NCI-H2196 (cell line): ENCODE measurements around the gene TMEM37.

Experiments used
- DNase-seq: peaks from one replicate; lab custom pipeline; 2025; ENCODE audit not compliant: unreplicated experiment; lab: John Stamatoyannopoulos, UW

The TMEM37 gene

GRCh38 chr2:119432851-119433522 lies 1.3 kb downstream of the TMEM37 start:
- no peak for DNase-seq

GRCh38 chr2:119433636-119434327 lies 2.1 kb downstream of the TMEM37 start:
- no peak for DNase-seq

DNA sequence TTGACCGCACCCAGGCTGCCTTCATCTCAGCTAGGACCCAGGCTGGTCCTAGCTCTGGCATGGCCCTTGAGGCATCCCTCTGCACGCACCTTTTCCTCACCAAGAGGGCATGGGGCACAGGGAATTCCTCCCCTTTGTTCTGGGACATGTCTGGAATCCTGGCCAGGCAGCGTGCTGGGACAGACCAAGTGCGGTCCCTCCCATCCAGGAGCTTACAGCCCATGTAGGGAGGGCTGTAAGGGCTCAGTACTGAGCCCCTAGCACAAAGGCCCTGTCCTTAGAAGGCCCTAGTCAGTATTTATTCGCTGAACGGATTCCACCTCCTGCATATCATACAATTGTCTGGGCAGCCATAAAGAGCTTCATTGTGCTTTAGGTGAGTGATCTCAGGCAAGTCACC lies 3.0 kb downstream of the TMEM37 start:
- no peak for DNase-seq

DNA sequence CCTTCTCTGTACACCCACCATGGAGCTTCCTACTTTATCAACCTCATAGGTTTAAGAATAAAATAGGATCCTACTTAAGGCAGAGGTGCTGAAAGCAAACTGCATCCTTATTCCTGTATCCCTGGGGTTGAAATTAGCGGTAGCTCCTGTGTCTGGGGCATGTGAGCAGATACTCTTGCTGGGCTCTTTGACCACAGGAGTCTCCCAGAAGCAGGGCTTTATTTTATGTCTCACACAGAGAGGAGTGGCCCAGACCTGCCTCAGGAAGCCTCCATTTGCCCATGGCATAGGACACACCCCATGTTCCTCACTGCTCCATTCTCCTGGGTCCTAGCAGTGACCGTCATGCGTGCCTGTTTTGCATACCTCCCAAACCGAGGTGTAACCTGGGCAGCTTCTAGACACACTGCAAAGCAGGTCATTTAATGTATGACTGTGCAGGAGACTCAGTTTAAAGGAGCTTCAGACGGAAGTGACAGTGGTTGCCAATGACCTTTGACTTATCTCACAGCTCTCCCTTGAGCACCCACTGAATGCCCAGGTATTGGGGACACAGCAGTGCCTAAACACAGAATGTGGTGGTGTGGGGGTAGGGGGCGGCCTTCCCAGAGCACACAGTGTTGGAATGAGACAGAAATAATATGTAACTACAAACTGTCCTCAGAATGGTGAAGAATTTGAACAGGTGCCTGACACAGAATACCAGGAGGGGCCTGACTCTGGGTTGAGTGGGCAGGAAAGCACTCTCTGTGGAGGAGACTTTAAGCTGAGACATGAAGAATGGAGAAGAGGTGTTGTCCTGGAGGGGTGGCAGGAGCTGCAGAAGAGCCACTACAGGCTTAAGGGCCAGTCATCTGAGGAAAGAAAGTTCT lies 3.7 kb downstream of the TMEM37 start:
- DNase-seq, result no peak

DNA sequence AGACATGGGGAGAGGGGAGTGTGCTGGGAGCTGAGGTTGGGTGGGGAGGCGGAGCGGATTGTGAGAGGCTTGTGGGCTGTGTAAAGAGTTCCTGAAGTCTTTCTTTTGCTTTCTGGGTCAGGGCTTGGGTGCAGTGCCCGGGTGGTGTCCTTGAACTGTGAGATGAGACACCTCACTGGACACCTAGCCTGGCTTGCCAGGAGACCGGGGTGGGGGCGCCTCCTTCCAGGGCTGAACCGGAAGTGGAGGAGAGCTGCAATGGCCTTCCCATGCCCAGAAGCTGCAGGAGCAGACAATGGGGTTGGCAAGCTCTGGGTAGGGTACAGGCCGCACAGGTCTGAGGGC lies 4.3 kb downstream of the TMEM37 start:
- DNase-seq, result no peak

DNA sequence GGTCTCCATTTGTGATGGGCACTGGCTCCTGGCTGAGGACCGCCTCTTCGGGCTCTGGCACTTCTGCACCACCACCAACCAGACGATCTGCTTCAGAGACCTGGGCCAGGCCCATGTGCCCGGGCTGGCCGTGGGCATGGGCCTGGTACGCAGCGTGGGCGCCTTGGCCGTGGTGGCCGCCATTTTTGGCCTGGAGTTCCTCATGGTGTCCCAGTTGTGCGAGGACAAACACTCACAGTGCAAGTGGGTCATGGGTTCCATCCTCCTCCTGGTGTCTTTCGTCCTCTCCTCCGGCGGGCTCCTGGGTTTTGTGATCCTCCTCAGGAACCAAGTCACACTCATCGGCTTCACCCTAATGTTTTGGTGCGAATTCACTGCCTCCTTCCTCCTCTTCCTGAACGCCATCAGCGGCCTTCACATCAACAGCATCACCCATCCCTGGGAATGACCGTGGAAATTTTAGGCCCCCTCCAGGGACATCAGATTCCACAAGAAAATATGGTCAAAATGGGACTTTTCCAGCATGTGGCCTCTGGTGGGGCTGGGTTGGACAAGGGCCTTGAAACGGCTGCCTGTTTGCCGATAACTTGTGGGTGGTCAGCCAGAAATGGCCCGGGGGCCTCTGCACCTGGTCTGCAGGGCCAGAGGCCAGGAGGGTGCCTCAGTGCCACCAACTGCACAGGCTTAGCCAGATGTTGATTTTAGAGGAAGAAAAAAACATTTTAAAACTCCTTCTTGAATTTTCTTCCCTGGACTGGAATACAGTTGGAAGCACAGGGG lies 5.5 kb downstream of the TMEM37 start:
- no peak for DNase-seq

DNA sequence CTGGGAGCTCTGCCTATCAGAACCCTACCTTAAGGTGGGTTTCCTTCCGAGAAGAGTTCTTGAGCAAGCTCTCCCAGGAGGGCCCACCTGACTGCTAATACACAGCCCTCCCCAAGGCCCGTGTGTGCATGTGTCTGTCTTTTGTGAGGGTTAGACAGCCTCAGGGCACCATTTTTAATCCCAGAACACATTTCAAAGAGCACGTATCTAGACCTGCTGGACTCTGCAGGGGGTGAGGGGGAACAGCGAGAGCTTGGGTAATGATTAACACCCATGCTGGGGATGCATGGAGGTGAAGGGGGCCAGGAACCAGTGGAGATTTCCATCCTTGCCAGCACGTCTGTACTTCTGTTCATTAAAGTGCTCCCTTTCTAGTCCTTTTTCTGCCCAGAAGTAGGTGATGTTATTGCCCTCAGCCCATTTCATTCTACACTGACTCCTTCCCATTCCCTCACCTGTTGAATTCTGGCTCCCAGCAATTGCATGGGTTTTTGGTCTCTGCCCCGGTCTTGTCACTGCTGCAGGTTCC lies 6.5 kb downstream of the TMEM37 start:
- no peak for DNase-seq

GRCh38 chr2:119438726-119439284 lies 7.2 kb downstream of the TMEM37 start:
- DNase-seq, result no peak

GRCh38 chr2:119439574-119440500 lies 8.2 kb downstream of the TMEM37 start:
- DNase-seq, result no peak

- DNase-seq, result no peak
These were observed 8.8 kb downstream of the TMEM37 start for GRCh38 chr2:119440501-119440870.

- DNase-seq, result no peak
These were observed 9.2 kb downstream of the TMEM37 start for GRCh38 chr2:119440873-119441272.

DNA sequence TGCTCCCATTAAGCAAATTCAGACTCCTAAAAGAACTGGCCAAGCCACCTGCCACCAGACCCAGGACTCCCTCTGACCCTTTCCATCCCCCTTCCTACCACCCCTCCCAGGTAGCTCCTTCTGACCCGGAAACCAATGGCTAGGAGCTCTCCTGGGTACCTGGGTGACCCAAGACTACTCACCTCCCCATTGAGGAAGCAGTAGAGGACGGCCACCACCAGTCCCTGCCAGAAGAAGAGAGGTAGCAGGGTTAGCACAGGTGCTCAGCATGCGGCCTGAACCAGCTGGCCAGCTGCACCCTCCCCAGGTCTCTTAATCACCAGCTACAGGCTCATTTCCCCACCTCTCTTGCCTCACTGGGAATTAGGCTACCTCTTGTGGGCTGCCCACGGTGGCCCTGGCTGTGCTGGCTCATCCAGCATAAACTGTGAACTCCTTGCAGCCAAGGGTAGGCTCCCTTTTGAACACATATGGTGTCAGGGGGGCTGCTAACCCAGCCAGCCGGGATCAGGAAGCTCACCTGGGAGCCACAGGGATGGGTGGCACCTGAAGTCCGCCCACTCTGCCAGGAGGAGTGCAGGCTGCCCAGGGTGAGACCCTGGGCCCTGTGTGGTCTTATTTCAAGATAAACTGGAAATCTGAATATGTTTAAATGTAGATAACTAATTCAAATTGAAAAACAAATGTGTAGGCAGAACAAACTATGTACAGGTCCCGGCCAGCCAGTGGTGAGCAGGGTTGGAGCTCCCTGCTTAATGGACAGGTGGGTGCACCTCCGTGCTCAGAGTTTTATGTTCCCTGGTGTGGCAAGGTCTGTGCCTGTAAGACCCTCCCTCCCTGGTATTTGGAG lies 9.9 kb downstream of the TMEM37 start:
- no peak for DNase-seq

GRCh38 chr2:119442226-119442619 lies 10.6 kb downstream of the TMEM37 start:
- no peak for DNase-seq

- no peak for DNase-seq
These were observed 11.2 kb downstream of the TMEM37 start for GRCh38 chr2:119442850-119443249.

DNA sequence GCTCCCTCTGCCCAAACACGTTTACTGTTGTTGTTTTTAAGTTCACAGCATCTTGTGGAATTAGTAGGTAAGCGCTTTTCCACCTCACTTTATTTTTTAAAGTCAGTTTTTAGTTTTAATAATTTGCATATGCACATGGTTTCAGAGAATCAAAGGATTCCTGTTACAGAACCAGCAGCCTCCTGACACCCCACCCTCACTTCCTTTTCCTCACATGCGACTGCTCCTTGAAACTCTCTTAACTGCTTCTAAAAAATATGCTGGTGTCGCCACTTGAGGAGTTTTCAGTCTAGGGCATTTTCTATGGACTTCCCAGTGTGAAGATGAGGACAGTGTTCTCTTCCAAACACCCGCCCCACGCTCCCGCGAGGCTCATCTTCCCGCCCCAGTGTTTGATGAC lies 14.4 kb downstream of the TMEM37 start:
- no peak for DNase-seq

DNA sequence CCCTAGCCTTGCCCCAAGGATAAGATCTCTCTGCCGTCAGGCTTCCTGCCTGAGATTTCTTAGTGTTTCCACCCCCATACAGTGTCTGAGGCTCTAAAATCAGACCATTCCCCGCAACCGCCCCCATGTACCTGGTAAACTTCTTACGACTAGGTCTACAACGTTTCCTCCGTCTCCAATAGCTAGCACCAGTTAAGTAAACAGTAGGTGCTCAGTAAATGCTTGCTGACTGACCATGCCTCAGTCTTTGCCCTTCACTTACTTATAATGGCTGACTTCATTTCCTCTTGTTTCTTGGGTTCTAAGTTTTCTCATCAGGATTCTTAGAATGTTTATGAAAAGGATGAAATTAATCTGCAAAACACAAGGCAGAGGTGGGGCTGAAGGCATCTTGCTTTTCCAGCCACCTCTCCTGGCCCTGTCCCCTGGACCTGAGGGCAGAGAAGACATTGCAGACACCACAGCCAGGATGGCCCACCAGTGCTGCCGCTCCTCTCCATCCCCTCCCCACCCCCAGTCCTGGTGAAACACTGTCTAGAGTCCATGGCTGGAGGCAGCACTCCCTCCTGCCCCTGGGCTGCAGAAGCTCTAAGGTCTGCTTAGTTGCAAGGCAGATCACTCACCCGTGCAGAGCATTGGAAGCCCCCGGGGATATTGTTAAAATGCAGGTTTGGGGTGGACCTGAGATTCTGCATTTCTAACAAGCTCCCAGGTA lies 16.9 kb downstream of the TMEM37 start:
- no peak for DNase-seq

DNA sequence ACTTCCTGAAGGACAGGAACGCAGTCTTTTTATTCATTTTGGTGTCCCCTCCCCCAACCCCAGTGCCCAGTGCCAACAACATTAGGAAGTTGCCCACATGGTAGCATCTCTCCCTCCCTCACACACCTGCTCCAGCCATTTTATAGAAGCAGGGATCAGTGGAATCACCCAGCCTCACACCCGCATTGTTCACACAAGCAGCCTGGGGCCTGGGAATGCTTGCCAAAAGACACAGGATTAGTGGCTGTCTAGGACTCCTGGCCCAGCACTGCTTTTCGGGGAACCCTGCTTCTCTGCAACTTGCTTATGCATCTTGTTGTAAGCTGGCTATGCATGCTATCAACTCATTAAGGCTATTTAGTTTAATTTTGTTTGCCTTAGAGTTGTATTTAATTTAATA lies 17.9 kb downstream of the TMEM37 start:
- peak; percentile 68 for DNase-seq
